T47D (cell line): Measurements from ENCODE around the gene GBGT1.
"Not testable (repeated sequence)": the region's sequence is repeated elsewhere in the genome, so short reads cannot be mapped to it uniquely, and the experiment has no call there.

Source experiments
- DNase-seq, 2 experiments: peaks; one replicate each; pipeline versions ENCODE4 v3.0.0 to v3.0.0-alpha.2; 2011 to 2012; ENCODE audit warnings: low read depth in 1 of 2, low spot score in 1 of 2
- JUND ChIP-seq: IDR thresholded peaks from 2 replicates; pipeline ENCODE4 v1.6.1; 2012; ENCODE audit warnings: low read depth
- in situ Hi-C: cut with HindIII; loops from 2 replicates; pipeline ENCODE4 v1.10.0; 2016; ENCODE audit warnings: low sequenced_read_pairs, low pct_unique_long_range_greater_than_20kb

The GBGT1 gene

GRCh38 chr9:133163504-133164172 is at the start of gene GBGT1:
Gene GBGT1 (minus strand): TSS chr9:133163914. CDS start chr9:133162412, 1,502 bp downstream.
- in situ Hi-C loops, result no loop called here
- TF ChIP-seq JUND, result no peak
- DNase-seq, result no peak

- TF ChIP-seq JUND, result no peak
- in situ Hi-C loops, result no loop called here
- DNase-seq, result no peak
Observed at GRCh38 chr9:133210609-133211008, 46.9 kb upstream of the GBGT1 start.

DNA sequence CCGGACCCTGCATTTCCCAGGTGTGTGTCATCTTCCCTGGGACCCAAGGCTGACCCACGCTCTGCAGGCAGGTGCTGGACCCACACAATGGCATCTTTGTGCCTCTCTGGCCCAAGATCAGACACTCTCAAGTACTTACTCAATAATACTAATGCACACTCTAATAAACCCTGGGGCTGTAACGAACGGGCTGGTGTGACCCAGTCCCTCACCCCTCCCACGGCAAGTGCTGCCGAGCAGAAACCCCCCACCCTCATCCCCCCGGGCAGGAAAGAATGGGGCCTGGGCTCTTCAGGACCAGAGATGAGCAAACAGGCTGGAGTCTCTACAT is 46.5 kb upstream of the GBGT1 start:
- no peak for DNase-seq
- TF ChIP-seq JUND, result no peak
- in situ Hi-C loops, result no loop called here

DNA sequence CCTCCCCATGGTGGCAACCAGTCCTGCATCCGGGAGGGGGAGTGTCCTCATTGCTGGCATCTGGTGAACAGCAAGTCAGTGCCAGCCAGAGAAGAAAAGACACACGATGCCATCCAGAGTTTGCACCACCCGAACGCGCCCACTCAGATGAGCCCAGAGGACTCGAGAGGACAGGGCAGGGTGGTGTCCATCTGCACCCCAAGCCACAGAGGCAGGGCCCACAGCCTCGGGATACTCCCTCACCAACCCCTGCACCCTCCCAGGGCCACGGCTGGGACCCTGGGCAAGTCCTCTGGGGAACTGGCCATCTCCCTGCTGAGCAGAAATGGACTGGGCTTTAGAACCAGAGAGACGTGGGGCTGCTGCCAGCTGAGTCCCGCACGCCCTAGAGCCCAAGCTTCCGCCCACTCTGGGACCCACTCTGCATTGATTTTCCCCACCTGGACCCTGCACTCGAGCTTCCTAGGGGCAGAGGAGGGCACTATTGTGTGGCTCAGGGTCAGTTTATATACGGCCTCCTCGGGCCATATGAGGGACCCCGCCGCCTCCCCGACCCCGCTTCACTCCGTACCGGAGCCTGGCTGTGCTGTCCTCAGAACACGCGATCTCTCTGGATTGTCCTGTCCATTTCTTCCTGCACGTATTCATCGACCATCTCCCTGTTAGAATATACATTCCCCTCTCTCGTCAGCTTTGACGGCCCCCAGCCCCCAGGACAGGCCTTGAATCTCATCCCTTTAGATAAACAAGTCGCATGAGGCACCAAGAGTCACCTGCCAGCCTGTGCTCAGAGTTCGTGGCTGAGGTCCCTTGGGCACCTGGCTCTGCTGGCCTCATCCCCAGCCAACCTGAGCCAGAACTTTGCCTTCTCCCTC is 45.9 kb upstream of the GBGT1 start:
- DNase-seq, in situ Hi-C loops: not testable (repeated sequence)

DNA sequence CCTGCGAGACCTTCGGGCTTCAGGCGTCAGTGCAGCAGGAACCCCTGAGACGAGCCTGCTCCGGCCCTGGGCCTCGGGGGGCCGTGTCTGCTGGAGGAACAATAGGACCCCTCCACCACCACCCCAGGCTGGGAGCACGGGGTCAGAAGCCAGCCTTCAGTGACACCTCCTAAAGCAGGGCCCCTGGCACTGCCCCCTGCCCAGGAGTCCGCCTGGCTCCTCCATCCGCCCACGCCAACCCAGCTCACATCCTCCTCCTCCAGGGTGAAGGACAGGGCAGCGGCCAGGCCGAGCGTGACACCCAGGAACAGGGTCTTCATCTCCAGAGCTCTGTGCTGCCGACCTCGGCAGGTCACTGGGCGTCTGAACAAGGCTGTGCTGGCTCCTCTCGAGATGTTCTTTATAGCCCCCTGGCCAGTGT is 45.2 kb upstream of the GBGT1 start, which contains the start of gene OBP2B:
Gene OBP2B, minus strand, starts transcription at position 371 of the 421 bp plus-strand sequence. Its CDS starts 51 bp downstream, at position 320.
- DNase-seq, in situ Hi-C loops: not testable (repeated sequence)

- in situ Hi-C loops, DNase-seq: not testable (repeated sequence)
Observed at GRCh38 chr9:133208171-133208879, 44.6 kb upstream of the GBGT1 start.

GRCh38 chr9:133207540-133208170 is 43.9 kb upstream of the GBGT1 start:
- TF ChIP-seq JUND, result no peak
- in situ Hi-C loops, result no loop called here
- no peak for DNase-seq

- DNase-seq, result no peak
- TF ChIP-seq JUND, result no peak
- in situ Hi-C loops, result no loop called here
Observed at GRCh38 chr9:133207021-133207531, 43.4 kb upstream of the GBGT1 start.

GRCh38 chr9:133205996-133206931 is 42.5 kb upstream of the GBGT1 start:
- in situ Hi-C loops, result no loop called here
- DNase-seq, result no peak
- no peak for TF ChIP-seq JUND

- in situ Hi-C loops, result not testable (repeated sequence)
Observed at GRCh38 chr9:133205481-133205887, 41.8 kb upstream of the GBGT1 start.

DNA sequence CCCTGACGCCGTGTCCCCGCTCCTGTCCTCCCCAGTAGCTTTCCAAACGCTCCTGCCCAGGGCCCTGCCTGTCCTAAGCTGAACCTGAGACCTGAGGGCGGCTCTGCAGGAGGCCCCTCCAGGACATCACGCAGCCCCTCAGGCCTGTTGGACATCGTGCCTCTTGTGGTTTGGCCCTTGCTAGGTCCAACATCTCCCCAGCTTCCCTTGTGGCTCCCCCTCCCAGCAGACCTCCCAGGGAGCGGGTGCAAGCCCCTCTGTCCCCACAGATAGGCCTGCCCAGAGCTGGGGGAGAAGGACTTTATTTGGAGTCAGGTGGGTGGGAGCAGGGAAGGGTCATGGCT is 41.3 kb upstream of the GBGT1 start:
- in situ Hi-C loops, result no loop called here
- no peak for DNase-seq
- no peak for TF ChIP-seq JUND

More at GRCh38 chr9:133205481-133205887, 41.8 kb upstream of the GBGT1 start:
- not testable (repeated sequence) for DNase-seq
